ENCODE measurements around the gene HOXC9.

Gene HOXC9

GRCh38 chr12:54024127-54024526, 24.2 kb downstream of the HOXC9 start:
- Histone ChIP-seq H3K4me3 (replicated peaks; ENCODE audit: insufficient read depth, low read length) (no peak overlapping the region), H3K27me3 (ENCODE audit: insufficient read depth, poor library complexity, severe bottlenecking) (peaks cover 19% of the 10 kb centered on the region), H3K27ac (replicated peaks) (no peak overlapping the region)
- DNase-seq (ENCODE audit: low read depth in 1 of 2, low spot score in 1 of 2), result no peak
- TF ChIP-seq SPI1 (IDR thresholded peaks at IDR 0.05; ENCODE audit: borderline replicate concordance, low read depth) (no peak), GABPA (IDR thresholded peaks at IDR 0.05; ENCODE audit: low read depth) (no peak), REST (IDR thresholded peaks at IDR 0.05; ENCODE audit: insufficient replicate concordance, low read depth) (no peak), CTCF (IDR thresholded peaks at IDR 0.05; ENCODE audit: insufficient read depth, low read length) (no peak), POLR2AphosphoS5 (IDR thresholded peaks at IDR 0.05; ENCODE audit: low read depth) (no peak)

DNA sequence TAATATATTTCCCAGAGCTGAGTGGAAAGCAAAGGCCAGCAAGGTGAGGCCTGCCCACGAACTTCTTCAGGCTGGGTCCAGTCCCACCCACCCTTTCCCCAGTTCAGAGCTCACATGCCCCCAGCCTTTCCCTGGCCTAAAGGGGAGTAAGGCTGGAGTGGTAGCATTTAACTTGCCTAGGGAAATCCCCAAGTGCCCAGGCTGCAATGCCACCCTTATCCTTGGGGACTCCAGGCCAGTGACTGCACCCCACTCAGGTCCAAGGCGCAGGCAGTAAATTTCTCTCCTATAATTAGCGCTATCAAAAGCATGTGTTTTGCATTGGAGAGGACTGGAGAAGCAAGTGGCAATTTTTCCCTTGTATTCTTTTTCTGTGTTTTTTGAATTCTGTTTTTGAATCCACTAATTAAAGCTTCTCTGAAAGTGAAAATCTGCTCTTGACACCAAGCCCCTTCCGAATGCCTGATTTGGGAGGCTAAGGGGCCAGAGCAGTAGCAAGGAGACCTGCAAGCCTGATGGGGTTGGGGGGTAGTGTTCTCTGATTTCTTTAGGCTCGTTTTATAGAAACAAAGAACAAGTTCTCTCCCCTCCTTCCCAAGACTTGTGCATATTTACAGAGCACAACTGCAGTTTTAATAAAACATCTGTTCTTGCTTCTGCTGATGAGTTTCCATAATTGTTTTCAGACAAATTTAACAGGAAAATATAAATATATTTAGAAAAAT, 24.8 kb downstream of the HOXC9 start:
- Histone ChIP-seq H3K4me3 (replicated peaks; ENCODE audit: insufficient read depth, low read length) (no peak overlapping the region), H3K27ac (replicated peaks) (no peak overlapping the region), H3K27me3 (ENCODE audit: insufficient read depth, poor library complexity, severe bottlenecking) (peaks cover 23% of the 10 kb centered on the region)
- no peak for DNase-seq (ENCODE audit: low read depth in 1 of 2, low spot score in 1 of 2)
- TF ChIP-seq GABPA (IDR thresholded peaks at IDR 0.05; ENCODE audit: low read depth) (no peak), REST (IDR thresholded peaks at IDR 0.05; ENCODE audit: insufficient replicate concordance, low read depth) (no peak), CTCF (IDR thresholded peaks at IDR 0.05; ENCODE audit: insufficient read depth, low read length) (no peak), SPI1 (IDR thresholded peaks at IDR 0.05; ENCODE audit: borderline replicate concordance, low read depth) (no peak), POLR2AphosphoS5 (IDR thresholded peaks at IDR 0.05; ENCODE audit: low read depth) (no peak)

- Histone ChIP-seq H3K27ac (replicated peaks) (no peak overlapping the region), H3K4me3 (replicated peaks; ENCODE audit: insufficient read depth, low read length) (no peak overlapping the region), H3K27me3 (ENCODE audit: insufficient read depth, poor library complexity, severe bottlenecking) (peaks cover 33% of the 10 kb centered on the region)
- DNase-seq (ENCODE audit: low read depth in 1 of 2, low spot score in 1 of 2), result no peak
- no peak for TF ChIP-seq REST (IDR thresholded peaks at IDR 0.05; ENCODE audit: insufficient replicate concordance, low read depth)
- no peak for TF ChIP-seq SPI1 (IDR thresholded peaks at IDR 0.05; ENCODE audit: borderline replicate concordance, low read depth)
- no peak for TF ChIP-seq POLR2AphosphoS5 (IDR thresholded peaks at IDR 0.05; ENCODE audit: low read depth)
- TF ChIP-seq CTCF (IDR thresholded peaks at IDR 0.05; ENCODE audit: insufficient read depth, low read length), result no peak
- TF ChIP-seq GABPA (IDR thresholded peaks at IDR 0.05; ENCODE audit: low read depth), result no peak
Measured at GRCh38 chr12:54025499-54026405, 25.8 kb downstream of the HOXC9 start.
